MCF 10A (cell line): Measurements from ENCODE around the gene PIP4P1. TPM values are rescaled to one million over a fixed set of nuclear protein-coding genes. Genes with fewer than 3 reads are reported as not detected.

Source experiments
- BruUV-seq: library from RNA; stranded (reverse); fragments of 400-500 nt; replicated peaks from 2 replicates; lab custom pipeline; 2021; lab: Mats Ljungman, UMichigan
- CTCF ChIA-PET: fragments of 300-600 bp; sonication (Branson Sonifier 250); formaldehyde crosslinking; extraction: SDS; loops from one replicate; lab custom pipeline; 2021; ENCODE audit warnings: antibody characterized with exemption, inconsistent platforms; lab: Yijun Ruan, JAX
- POLR2A ChIA-PET: fragments of 300-600, 350-650 bp; sonication (Branson Sonifier 250); formaldehyde crosslinking; extraction: SDS; loops from one replicate; lab custom pipeline; 2020; ENCODE audit warnings: antibody characterized with exemption, inconsistent platforms; lab: Yijun Ruan, JAX
- DNase-seq: peaks from one replicate; pipeline ENCODE4 v3.0.0-alpha.2; 2018; ENCODE audit not compliant: unreplicated experiment
- H3K27ac Mint-ChIP-seq: one replicate; pipeline ENCODE4 v1.8.0; 2022; ENCODE audit warnings: mild to moderate bottlenecking, low read depth, mixed read lengths; ENCODE audit not compliant: unreplicated experiment
- H3K27me3 Mint-ChIP-seq: one replicate; pipeline ENCODE4 v1.8.0; 2022; ENCODE audit warnings: mixed read lengths; ENCODE audit not compliant: insufficient read depth, unreplicated experiment
- H3K36me3 Mint-ChIP-seq: one replicate; pipeline ENCODE4 v1.8.0; 2022; ENCODE audit warnings: mild to moderate bottlenecking, moderate library complexity, mixed read lengths; ENCODE audit not compliant: insufficient read depth, unreplicated experiment
- H3K4me1 Mint-ChIP-seq: one replicate; pipeline ENCODE4 v1.8.0; 2022; ENCODE audit warnings: mixed read lengths; ENCODE audit not compliant: insufficient read depth, unreplicated experiment
- H3K4me3 Mint-ChIP-seq: one replicate; pipeline ENCODE4 v1.8.0; 2022; ENCODE audit warnings: mild to moderate bottlenecking, moderate library complexity, mixed read lengths; ENCODE audit not compliant: unreplicated experiment
- H3K9me3 Mint-ChIP-seq: one replicate; pipeline ENCODE4 v1.8.0; 2022; ENCODE audit warnings: mixed read lengths; ENCODE audit not compliant: unreplicated experiment
- intact Hi-C: fragments of 100-400 bp; cut with micrococcal nuclease; formaldehyde crosslinking; loops from 2 replicates; pipeline ENCODE4 v1.14.1; 2022
- total RNA-seq: library from RNA; stranded (reverse); gene quantifications from 2 replicates; pipeline ENCODE4 v1.2.3, GENCODE V29; 2022
- TF ChIP-seq, protein P1 (sequence below): fragments of 200-600 bp; IDR thresholded peaks from one replicate; pipeline ENCODE4 v1.8.0; 2022; ENCODE audit warnings: antibody characterized with exemption, mild to moderate bottlenecking; ENCODE audit not compliant: unreplicated experiment

Gene PIP4P1
- total RNA-seq, 1 experiment from 2014 or later, result 22.5 TPM

GRCh38 chr14:20498622-20499021, 37.4 kb upstream of the PIP4P1 start:
- Mint-ChIP-seq H3K4me1 (peaks cover 23% of the 10 kb centered on the region), H3K9me3 (no peaks in the 10 kb centered on the region), H3K36me3 (no peaks in the 10 kb centered on the region), H3K27ac (no peak overlapping the region), H3K27me3 (no peaks in the 10 kb centered on the region), H3K4me3 (no peak overlapping the region)
- intact Hi-C loops, result no loop called here
- DNase-seq, result no peak
- TF ChIP-seq, protein P1, sequence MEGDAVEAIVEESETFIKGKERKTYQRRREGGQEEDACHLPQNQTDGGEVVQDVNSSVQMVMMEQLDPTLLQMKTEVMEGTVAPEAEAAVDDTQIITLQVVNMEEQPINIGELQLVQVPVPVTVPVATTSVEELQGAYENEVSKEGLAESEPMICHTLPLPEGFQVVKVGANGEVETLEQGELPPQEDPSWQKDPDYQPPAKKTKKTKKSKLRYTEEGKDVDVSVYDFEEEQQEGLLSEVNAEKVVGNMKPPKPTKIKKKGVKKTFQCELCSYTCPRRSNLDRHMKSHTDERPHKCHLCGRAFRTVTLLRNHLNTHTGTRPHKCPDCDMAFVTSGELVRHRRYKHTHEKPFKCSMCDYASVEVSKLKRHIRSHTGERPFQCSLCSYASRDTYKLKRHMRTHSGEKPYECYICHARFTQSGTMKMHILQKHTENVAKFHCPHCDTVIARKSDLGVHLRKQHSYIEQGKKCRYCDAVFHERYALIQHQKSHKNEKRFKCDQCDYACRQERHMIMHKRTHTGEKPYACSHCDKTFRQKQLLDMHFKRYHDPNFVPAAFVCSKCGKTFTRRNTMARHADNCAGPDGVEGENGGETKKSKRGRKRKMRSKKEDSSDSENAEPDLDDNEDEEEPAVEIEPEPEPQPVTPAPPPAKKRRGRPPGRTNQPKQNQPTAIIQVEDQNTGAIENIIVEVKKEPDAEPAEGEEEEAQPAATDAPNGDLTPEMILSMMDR, result no peak
- ChIA-PET POLR2A (interaction anchor here (1.9 kb wide), 1 partner anchor 29 kb away, joined by 3 read pairs; no protein-coding TSS in a partner anchor), CTCF (interaction anchor here (1.0 kb wide), 1 partner anchor 33 kb away, joined by 3 read pairs; no protein-coding TSS in a partner anchor)
- no TSS peak for BruUV-seq

- H3K4me1 Mint-ChIP-seq, result peaks cover 26% of the 10 kb centered on the region
- peak; percentile 73 for DNase-seq
- ChIA-PET POLR2A (no interaction called here), CTCF (interaction anchor here (0.6 to 0.8 kb wide), 3 partner anchors 32 to 615 kb away, joined by 3 read pairs; partner anchors contain the start of gene APEX1)
- intact Hi-C loops, result no loop called here
- TF ChIP-seq, protein P1, result no peak
- BruUV-seq, result no TSS peak
- H3K9me3 Mint-ChIP-seq, result no peaks in the 10 kb centered on the region
- H3K27me3 Mint-ChIP-seq, result no peaks in the 10 kb centered on the region
- H3K27ac Mint-ChIP-seq, result peak overlapping the region; percentile 72
- H3K4me3 Mint-ChIP-seq, result peak overlapping the region; percentile 1
- H3K36me3 Mint-ChIP-seq, result no peaks in the 10 kb centered on the region
Observed at GRCh38 chr14:20494935-20495766, 33.9 kb upstream of the PIP4P1 start.

- Mint-ChIP-seq H3K4me3 (no peak overlapping the region), H3K4me1 (peaks cover 29% of the 10 kb centered on the region), H3K9me3 (no peaks in the 10 kb centered on the region), H3K27me3 (no peaks in the 10 kb centered on the region), H3K27ac (no peak overlapping the region), H3K36me3 (no peaks in the 10 kb centered on the region)
- POLR2A ChIA-PET, result interaction anchor here (1.0 kb wide), 1 partner anchor 24 kb away, joined by 4 read pairs; no protein-coding TSS in a partner anchor
- intact Hi-C loops, result no loop called here
- no peak for DNase-seq
- BruUV-seq, result no TSS peak
- CTCF ChIA-PET, result interaction anchor here (0.5 to 0.9 kb wide), 2 partner anchors 105 to 610 kb away, joined by 3 to 5 read pairs; no protein-coding TSS in a partner anchor
- TF ChIP-seq, protein P1, result no peak
Observed at GRCh38 chr14:20493634-20494033, 32.4 kb upstream of the PIP4P1 start.

- no peaks in the 10 kb centered on the region for H3K27me3 Mint-ChIP-seq
- peaks cover 31% of the 10 kb centered on the region for H3K4me1 Mint-ChIP-seq
- no peaks in the 10 kb centered on the region for H3K9me3 Mint-ChIP-seq
- H3K27ac Mint-ChIP-seq, result no peak overlapping the region
- POLR2A ChIA-PET, result interaction anchor here (1.0 to 1.5 kb wide), 2 partner anchors 23 to 31 kb away, joined by 4 read pairs; partner anchors contain the start of gene PIP4P1
- H3K4me3 Mint-ChIP-seq, result no peak overlapping the region
- no peaks in the 10 kb centered on the region for H3K36me3 Mint-ChIP-seq
- no TSS peak for BruUV-seq
- TF ChIP-seq, protein P1, result no peak
- intact Hi-C loops, result no loop called here
- no peak for DNase-seq
- CTCF ChIA-PET, result interaction anchor here (0.6 to 2.1 kb wide), 3 partner anchors 20 to 184 kb away, joined by 3 to 6 read pairs (median 3); no protein-coding TSS in a partner anchor
Observed at GRCh38 chr14:20492486-20492885, 31.3 kb upstream of the PIP4P1 start.
